Lung microvascular endothelial cell (primary cell): ENCODE measurements around the gene RPRD2. TPM values are rescaled to one million over a fixed set of nuclear protein-coding genes. Genes with fewer than 3 reads are reported as not detected.
"Not testable (repeated sequence)": the region's sequence is repeated elsewhere in the genome, so short reads cannot be mapped to it uniquely, and the experiment has no call there.

Source experiments
- DNase-seq, 2 donors: peaks; one replicate each; pipeline versions ENCODE4 v3.0.0 to v3.0.0-alpha.2; 2010; ENCODE audit warnings: low read depth in 2 of 2
- total RNA-seq: library from RNA; depleted of rRNA; stranded (reverse); fragments of >200 nt; gene quantifications from 2 replicates; pipeline ENCODE4 v1.2.1, GENCODE V29; 2014

The RPRD2 gene
- 6.3 and 7.9 TPM in 2 replicates for total RNA-seq

GRCh38 chr1:150363426-150364230 is at the start of gene RPRD2:
Gene RPRD2, plus strand, starts transcription at chr1:150364147. Its CDS starts 568 bp downstream, at chr1:150364715.
- DNase-seq, result peak; percentile 99 to 100

GRCh38 chr1:150314691-150315090 is 49.3 kb upstream of the RPRD2 start:
- not testable (repeated sequence) for DNase-seq

- peak in 1 of 2 donors; percentile 13 for DNase-seq
Observed at GRCh38 chr1:150320667-150320978, 43.3 kb upstream of the RPRD2 start.

- DNase-seq, result peak; percentile 10 to 16
Observed at GRCh38 chr1:150321826-150322166, 42.2 kb upstream of the RPRD2 start.

- DNase-seq, result no peak
Observed at GRCh38 chr1:150322310-150322709, 41.6 kb upstream of the RPRD2 start.

- DNase-seq, result no peak
Observed at GRCh38 chr1:150332651-150333290, 31.2 kb upstream of the RPRD2 start.

GRCh38 chr1:150346316-150346715 is 17.6 kb upstream of the RPRD2 start:
- no peak for DNase-seq

- DNase-seq, result no peak
Observed at GRCh38 chr1:150352866-150353265, 11.1 kb upstream of the RPRD2 start.

- no peak for DNase-seq
Observed at GRCh38 chr1:150362721-150363425, 1.1 kb upstream of the RPRD2 start.

- DNase-seq, result peak; percentile 86 to 91
Observed at GRCh38 chr1:150364231-150365003, 470 bp downstream of the RPRD2 start.

- peak in 1 of 2 donors; percentile 3 for DNase-seq
Observed at GRCh38 chr1:150365941-150366340, 2.0 kb downstream of the RPRD2 start.

GRCh38 chr1:150366416-150367296 is 2.7 kb downstream of the RPRD2 start:
- peak; percentile 12 to 22 for DNase-seq

- no peak for DNase-seq
Observed at GRCh38 chr1:150371110-150371509, 7.2 kb downstream of the RPRD2 start.

GRCh38 chr1:150372580-150372979 is 8.6 kb downstream of the RPRD2 start:
- DNase-seq, result no peak

- no peak for DNase-seq
Observed at GRCh38 chr1:150376110-150376509, 12.2 kb downstream of the RPRD2 start.

GRCh38 chr1:150383631-150384324 is 19.8 kb downstream of the RPRD2 start:
- peak; percentile 17 to 72 for DNase-seq

- DNase-seq, result no peak
Observed at GRCh38 chr1:150385537-150386445, 21.8 kb downstream of the RPRD2 start.

- DNase-seq, result no peak
Observed at GRCh38 chr1:150386592-150386991, 22.6 kb downstream of the RPRD2 start.

- no peak for DNase-seq
Observed at GRCh38 chr1:150387200-150387599, 23.3 kb downstream of the RPRD2 start.
